ENCODE data around the gene C1QA. TPM values are rescaled to one million over a fixed set of nuclear protein-coding genes. Genes with fewer than 3 reads are reported as not detected.

The C1QA gene
- total RNA-seq, 2 experiments from 2014 or later: not detected

DNA sequence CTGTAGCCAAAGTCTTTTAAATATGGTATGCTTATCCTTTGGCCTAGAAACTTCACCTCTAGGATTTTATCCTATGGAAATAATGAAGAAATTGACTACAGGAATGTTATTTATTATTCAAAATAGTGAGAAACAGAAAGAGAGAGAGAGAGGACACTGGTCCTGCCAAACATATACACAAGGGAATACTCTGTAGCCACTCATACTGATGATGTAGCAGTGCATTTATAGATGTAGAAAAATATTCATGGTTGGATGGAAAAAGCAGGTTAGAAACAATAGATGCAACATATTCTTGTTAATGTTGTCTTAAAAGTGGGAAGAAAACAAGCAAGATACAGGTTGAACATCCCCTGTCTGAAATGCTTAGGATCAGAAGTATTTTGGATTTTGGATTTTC is 52.0 kb downstream of the C1QA start:
- no peaks in the 10 kb centered on the region for H3K4me1 Mint-ChIP-seq (ENCODE audit: low read depth)

More for the DNA sequence above, 52.0 kb downstream of the C1QA start:
- no peaks in the 10 kb centered on the region for H3K9me3 Mint-ChIP-seq
- CTCF ChIA-PET: interaction anchor here (0.8 kb wide), 1 partner anchor 16 kb away, joined by 4 read pairs; no protein-coding TSS in a partner anchor
- POLR2A ChIA-PET: no interaction called here
- H3K27ac Mint-ChIP-seq: no peak overlapping the region
- no peaks in the 10 kb centered on the region for H3K36me3 Mint-ChIP-seq
- intact Hi-C loops (cut with micrococcal nuclease): no loop called here
- no peak for DNase-seq
- H3K27me3 Mint-ChIP-seq: peaks cover 20% of the 10 kb centered on the region
- no peak overlapping the region for H3K4me3 Mint-ChIP-seq

Small RNAs within 50 kb of the gene (microRNA-seq; reads per million reads assigned to microRNA genes)
- not detected for gene MIR6127 (ENCODE audit: borderline microRNAs expressed, borderline number of aligned reads, borderline replicate concordance)

Other genes with a start within 250 kb of the C1QA start
- 10 to 100 TPM; 11.8 to 12.9 TPM for gene ZBTB40, start 184.8 kb upstream of the C1QA start, total RNA-seq
- not detected for gene EPHA8, start 73.1 kb upstream of the C1QA start, total RNA-seq
- not detected for gene C1QC, start 7.0 kb downstream of the C1QA start, total RNA-seq
- not detected for gene C1QB, start 16.6 kb downstream of the C1QA start, total RNA-seq
- under 1 TPM; 0.07 to 0.17 TPM for gene EPHB2, start 74.2 kb downstream of the C1QA start, total RNA-seq